Endodermal cell (in vitro differentiated cells): ENCODE results near the gene SLC26A8. TPM values are rescaled to one million over a fixed set of nuclear protein-coding genes. Genes with fewer than 3 reads are reported as not detected.

Source experiments
- DNase-seq: peaks from one replicate; pipeline ENCODE4 v3.0.0-alpha.2; 2017
- H3K27ac ChIP-seq: 2 replicates; pipeline ENCODE4 v1.5.1; 2013; ENCODE audit warnings: mild to moderate bottlenecking, low read depth, low read length, moderate library complexity
- H3K27me3 ChIP-seq: 2 replicates; pipeline ENCODE4 v1.6.1; 2013; ENCODE audit warnings: mild to moderate bottlenecking, low read length, moderate library complexity; ENCODE audit not compliant: insufficient read depth, control insufficient read depth, poor library complexity, severe bottlenecking
- H3K36me3 ChIP-seq: 2 replicates; pipeline ENCODE4 v1.7.0; 2013; ENCODE audit warnings: mild to moderate bottlenecking, low read length, moderate library complexity; ENCODE audit not compliant: control insufficient read depth, insufficient read depth
- H3K4me1 ChIP-seq: one replicate; pipeline ENCODE4 v1.7.0; 2013; ENCODE audit warnings: low read length; ENCODE audit not compliant: control insufficient read depth, insufficient read depth
- H3K4me3 ChIP-seq: 2 replicates; pipeline ENCODE4 v1.5.1; 2013; ENCODE audit warnings: mild to moderate bottlenecking, low read length, moderate library complexity
- H3K9ac ChIP-seq: 2 replicates; pipeline ENCODE4 v1.6.1; 2013; ENCODE audit warnings: mild to moderate bottlenecking, low read length, moderate library complexity; ENCODE audit not compliant: poor library complexity, severe bottlenecking; ENCODE audit errors: extremely low read depth
- H3K9me3 ChIP-seq: 2 replicates; pipeline ENCODE4 v1.6.1; 2013; ENCODE audit warnings: mild to moderate bottlenecking, low read length, moderate library complexity; ENCODE audit not compliant: control insufficient read depth
- H3K27ac Mint-ChIP-seq: 2 replicates; pipeline ENCODE4 v1.8.0; 2020; ENCODE audit warnings: mixed read lengths
- H3K27me3 Mint-ChIP-seq: 2 replicates; pipeline ENCODE4 v1.8.0; 2021; ENCODE audit warnings: mild to moderate bottlenecking, mixed read lengths; ENCODE audit not compliant: insufficient read depth
- H3K36me3 Mint-ChIP-seq: 2 replicates; pipeline ENCODE4 v1.8.0; 2020; ENCODE audit warnings: low read depth, mixed read lengths
- H3K4me1 Mint-ChIP-seq: 2 replicates; pipeline ENCODE4 v1.8.0; 2020; ENCODE audit warnings: mixed read lengths
- H3K4me3 Mint-ChIP-seq: 2 replicates; pipeline ENCODE4 v1.8.0; 2020; ENCODE audit warnings: mild to moderate bottlenecking, moderate library complexity, mixed read lengths
- H3K9me3 Mint-ChIP-seq: 2 replicates; pipeline ENCODE4 v1.8.0; 2020; ENCODE audit warnings: mild to moderate bottlenecking, mixed read lengths
- CTCF ChIP-seq: fragments of 200-600 bp; sonication (generic); conservative IDR thresholded peaks from 2 replicates; pipeline ENCODE4 v1.5.0; 2021; ENCODE audit warnings: antibody characterized with exemption, mild to moderate bottlenecking
- WGBS, 2 experiments: methylation state at CpG; one replicate each; pipeline versions ENCODE4 v1.1.5 to v1.1.7; 2013; ENCODE audit warnings: missing lambda C conversion rate in 2 of 2, mixed read lengths in 1 of 2; ENCODE audit not compliant: insufficient coverage in 1 of 2, insufficient read length in 1 of 2; 5-methylcytosine and 5-hydroxymethylcytosine counted together
- total RNA-seq, 2 donors: library from RNA; stranded (reverse); fragmentation: NEBNext Ultra II Directional in 1 of 2; extraction: Animal tissue kit (Norgen Biotek cat#: 25700) in 1 of 2; gene quantifications; 2 replicates in 1 of 2; 3 replicates in 1 of 2; pipeline ENCODE4 v1.2.1, GENCODE V29; 2021

Gene SLC26A8
- total RNA-seq, 2 donors from 2014 or later: not detected

DNA sequence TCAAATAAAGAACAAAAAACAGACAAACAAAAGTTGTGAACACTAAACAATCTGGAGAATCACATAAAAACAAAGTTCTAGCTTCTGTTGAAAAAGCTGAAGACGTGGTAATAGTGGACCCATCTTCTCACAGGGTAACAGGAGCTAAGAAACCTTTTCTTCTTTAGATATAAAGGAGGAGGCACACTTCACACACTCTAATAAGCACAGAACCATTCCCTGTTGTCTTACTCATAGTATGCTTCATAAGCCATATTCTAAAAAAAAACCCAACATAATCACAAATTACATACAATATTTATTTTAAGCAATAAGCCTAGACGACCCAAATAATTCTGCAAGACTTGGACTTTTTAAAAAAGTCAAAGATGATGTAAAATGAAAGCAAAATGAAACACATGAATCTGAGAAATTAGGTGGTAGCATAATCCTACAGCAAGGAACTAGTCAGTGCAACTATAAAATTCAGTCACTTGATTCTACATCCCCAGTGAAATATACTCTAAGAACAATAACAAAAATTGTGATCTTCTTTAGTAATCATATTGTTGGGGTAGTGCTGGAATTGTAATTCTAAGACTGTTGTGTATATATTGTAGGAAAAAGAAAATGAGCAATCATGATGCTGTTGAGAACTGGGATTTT is 119.2 kb downstream of the SLC26A8 start:
- H3K27ac ChIP-seq: no peak overlapping the region
- no peaks in the 10 kb centered on the region for H3K27me3 ChIP-seq
- TF ChIP-seq CTCF: no peak
- 93 to 100% methylated on average over 1 to 2 of the region's 2 CpGs for WGBS, 2 experiments
- H3K36me3 ChIP-seq: peaks cover 75% of the 10 kb centered on the region
- Mint-ChIP-seq H3K4me3 (no peak overlapping the region), H3K27me3 (no peaks in the 10 kb centered on the region), H3K27ac (no peak overlapping the region), H3K36me3 (peaks cover 71% of the 10 kb centered on the region), H3K9me3 (peaks cover 25% of the 10 kb centered on the region), H3K4me1 (no peaks in the 10 kb centered on the region)
- no peaks in the 10 kb centered on the region for H3K4me1 ChIP-seq
- no peak overlapping the region for H3K9ac ChIP-seq
- no peak for DNase-seq
- H3K4me3 ChIP-seq: no peak overlapping the region
- peaks cover 26% of the 10 kb centered on the region for H3K9me3 ChIP-seq

- peaks cover 67% of the 10 kb centered on the region for H3K36me3 Mint-ChIP-seq
- TF ChIP-seq CTCF: no peak
- H3K4me3 Mint-ChIP-seq: no peak overlapping the region
- Histone ChIP-seq H3K9ac (no peak overlapping the region), H3K36me3 (peaks cover 70% of the 10 kb centered on the region), H3K4me1 (no peaks in the 10 kb centered on the region), H3K9me3 (peaks cover 10% of the 10 kb centered on the region), H3K4me3 (no peak overlapping the region), H3K27ac (no peak overlapping the region), H3K27me3 (no peaks in the 10 kb centered on the region)
- no peak overlapping the region for H3K27ac Mint-ChIP-seq
- 99 to 100% methylated on average over 1 to 4 of the region's 4 CpGs for WGBS, 2 experiments
- DNase-seq: no peak
- H3K4me1 Mint-ChIP-seq: no peaks in the 10 kb centered on the region
- H3K9me3 Mint-ChIP-seq: peaks cover 9% of the 10 kb centered on the region
- no peaks in the 10 kb centered on the region for H3K27me3 Mint-ChIP-seq
These were observed 120.8 kb downstream of the SLC26A8 start for GRCh38 chr6:35903679-35904078.

DNA sequence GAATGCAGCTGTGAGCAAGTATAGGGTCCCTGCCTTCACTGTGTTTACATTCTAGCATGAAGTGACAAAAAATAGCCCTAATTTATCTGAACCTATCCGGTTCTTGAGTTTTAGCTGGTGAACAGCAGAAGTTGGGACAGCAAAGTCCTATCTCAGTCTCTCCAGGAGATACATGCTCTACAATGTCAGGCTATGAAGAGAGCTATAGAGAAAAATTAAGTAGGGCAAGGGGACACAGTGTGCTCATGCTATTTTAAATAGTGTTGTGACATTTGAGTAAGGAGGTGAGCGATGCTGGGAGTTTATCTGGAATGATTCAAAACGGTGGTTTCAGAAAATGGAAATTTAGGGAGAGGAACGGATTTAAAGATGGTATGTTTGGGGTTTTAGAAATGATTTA is 124.0 kb downstream of the SLC26A8 start:
- DNase-seq: no peak
- no peak overlapping the region for H3K27ac Mint-ChIP-seq
- Histone ChIP-seq H3K36me3 (peaks cover 56% of the 10 kb centered on the region), H3K27ac (no peak overlapping the region), H3K9ac (no peak overlapping the region), H3K27me3 (no peaks in the 10 kb centered on the region), H3K4me3 (no peak overlapping the region), H3K9me3 (no peaks in the 10 kb centered on the region), H3K4me1 (no peaks in the 10 kb centered on the region)
- 96 to 98% methylated on average over 4 of the region's 4 CpGs for WGBS, 2 experiments
- peaks cover 1% of the 10 kb centered on the region for H3K4me1 Mint-ChIP-seq
- H3K27me3 Mint-ChIP-seq: no peaks in the 10 kb centered on the region
- no peak for TF ChIP-seq CTCF
- H3K4me3 Mint-ChIP-seq: no peak overlapping the region
- H3K36me3 Mint-ChIP-seq: peaks cover 55% of the 10 kb centered on the region
- H3K9me3 Mint-ChIP-seq: no peaks in the 10 kb centered on the region
